Motor neuron (in vitro differentiated cells): ENCODE results near the gene CDRT15L2. TPM values are rescaled to one million over a fixed set of nuclear protein-coding genes. Genes with fewer than 3 reads are reported as not detected.
A peak's percentile ranks its signal among the peaks of the same experiment; 100 is the strongest.
"Not testable (repeated sequence)": the region's sequence is repeated elsewhere in the genome, so short reads cannot be mapped to it uniquely, and the experiment has no call there.

Experiments
- ATAC-seq, 8 experiments: fragments of 200-7000 bp; cut with Tn5 transposase; replicated peaks in 6 of 8; 2 replicates each; pipeline ENCODE4 v1.8.0; 2021; ENCODE audit warnings: mild to moderate bottlenecking in 8 of 8, moderate library complexity in 8 of 8
- H3K27ac ChIP-seq, 2 donors: fragments of 250-450 bp; sonication (Bioruptor Pico); 2 replicates each; pipeline ENCODE4 v1.9.0; 2021; ENCODE audit warnings: antibody characterized with exemption in 2 of 2, mild to moderate bottlenecking in 2 of 2, moderate library complexity in 1 of 2
- H3K4me1 ChIP-seq, 2 donors: fragments of 250-450 bp; sonication (Bioruptor Pico); replicated peaks in 1 of 2; 2 replicates each; pipeline ENCODE4 v1.6.1; 2021; ENCODE audit warnings: antibody characterized with exemption in 2 of 2, mild to moderate bottlenecking in 2 of 2, moderate library complexity in 1 of 2
- H3K4me3 ChIP-seq, 5 donors: fragments of 250-450 bp; sonication (Bioruptor Pico); 2 replicates each; pipeline ENCODE4 v1.9.0; 2021; ENCODE audit warnings: antibody characterized with exemption in 5 of 5, mild to moderate bottlenecking in 5 of 5, moderate library complexity in 4 of 5
- WGBS, 10 experiments: fragments of 450-650 bp; shearing (Covaris generic); methylation state at CpG; one replicate each; pipeline ENCODE4 v1.0.0; 2022; 5-methylcytosine and 5-hydroxymethylcytosine counted together
- in situ Hi-C, 9 experiments: fragments of 400-800 bp; cut with MboI; loops; one replicate each; pipeline ENCODE4 v1.15.0; 2021; ENCODE audit warnings: low sequenced_read_pairs in 9 of 9, low pct_unique_long_range_greater_than_20kb in 2 of 9; ENCODE audit not compliant: unreplicated experiment in 9 of 9
- total RNA-seq, 8 experiments: library from RNA; unstranded; fragments of 300-600 nt; gene quantifications; 2 replicates each; pipeline versions ENCODE4 v1.2.3 to v1.2.4, GENCODE V29; 2022

CDRT15L2 gene
- total RNA-seq = under 1 TPM in 2 of 8 experiments, not detected in 6; 0.18 to 0.28 TPM

GRCh38 chr17:20579424-20579823 is at the start of gene CDRT15L2:
TSS of gene CDRT15L2 (plus strand) at chr17:20579724. CDS start at chr17:20579744, 20 bp downstream.
- H3K27ac ChIP-seq, H3K4me1 ChIP-seq, in situ Hi-C loops, H3K4me3 ChIP-seq, ATAC-seq: not testable (repeated sequence)
- 0 to 100% (median 100%) methylated on average over 1 to 3 of the region's 12 CpGs; no CpG with 5 or more reads in 7 of the 10 experiments for WGBS, 10 experiments

GRCh38 chr17:20530104-20530503 is 49.4 kb upstream of the CDRT15L2 start:
- H3K27ac ChIP-seq, H3K4me1 ChIP-seq, H3K4me3 ChIP-seq, ATAC-seq, in situ Hi-C loops: not testable (repeated sequence)
- WGBS, 10 experiments = no CpG with 5 or more reads among the region's 6 CpGs

DNA sequence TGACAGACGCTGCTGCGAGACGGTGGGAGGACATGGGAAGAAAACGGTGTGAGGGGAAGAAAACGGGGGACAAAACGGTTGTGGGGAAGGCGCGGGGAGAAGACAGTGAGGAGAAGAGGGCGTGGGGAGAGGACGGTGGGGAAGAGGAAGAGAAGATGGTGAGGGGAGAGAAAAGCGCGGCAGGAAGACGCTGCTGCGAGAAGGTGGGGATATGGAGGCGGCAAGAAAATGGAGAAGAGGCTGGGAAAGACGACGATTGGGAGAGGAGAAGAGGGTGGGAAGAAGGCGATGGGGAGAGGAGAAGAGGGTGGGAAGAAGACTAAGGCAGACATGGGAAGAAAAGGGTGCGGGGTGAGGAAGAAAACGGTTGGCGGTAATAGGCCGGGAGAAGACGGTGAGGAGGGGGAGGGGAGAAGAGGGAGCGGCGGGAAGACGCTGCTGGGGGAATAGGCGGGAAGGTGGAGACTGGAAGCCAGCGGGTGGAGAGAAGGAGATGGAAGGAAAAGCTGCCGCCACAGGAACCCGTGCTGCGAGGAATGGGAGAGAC is 46.9 kb upstream of the CDRT15L2 start:
- peak overlapping the region in 4 of 5 donors; percentile 30 to 32 (median 32) for H3K4me3 ChIP-seq
- WGBS, 10 experiments = no CpG with 5 or more reads among the region's 31 CpGs

GRCh38 chr17:20533206-20533605 is 46.3 kb upstream of the CDRT15L2 start:
- in situ Hi-C loops, H3K27ac ChIP-seq: not testable (repeated sequence)

More for the DNA sequence above, 46.9 kb upstream of the CDRT15L2 start:
- H3K4me1 ChIP-seq, in situ Hi-C loops, H3K27ac ChIP-seq, ATAC-seq: not testable (repeated sequence)

DNA sequence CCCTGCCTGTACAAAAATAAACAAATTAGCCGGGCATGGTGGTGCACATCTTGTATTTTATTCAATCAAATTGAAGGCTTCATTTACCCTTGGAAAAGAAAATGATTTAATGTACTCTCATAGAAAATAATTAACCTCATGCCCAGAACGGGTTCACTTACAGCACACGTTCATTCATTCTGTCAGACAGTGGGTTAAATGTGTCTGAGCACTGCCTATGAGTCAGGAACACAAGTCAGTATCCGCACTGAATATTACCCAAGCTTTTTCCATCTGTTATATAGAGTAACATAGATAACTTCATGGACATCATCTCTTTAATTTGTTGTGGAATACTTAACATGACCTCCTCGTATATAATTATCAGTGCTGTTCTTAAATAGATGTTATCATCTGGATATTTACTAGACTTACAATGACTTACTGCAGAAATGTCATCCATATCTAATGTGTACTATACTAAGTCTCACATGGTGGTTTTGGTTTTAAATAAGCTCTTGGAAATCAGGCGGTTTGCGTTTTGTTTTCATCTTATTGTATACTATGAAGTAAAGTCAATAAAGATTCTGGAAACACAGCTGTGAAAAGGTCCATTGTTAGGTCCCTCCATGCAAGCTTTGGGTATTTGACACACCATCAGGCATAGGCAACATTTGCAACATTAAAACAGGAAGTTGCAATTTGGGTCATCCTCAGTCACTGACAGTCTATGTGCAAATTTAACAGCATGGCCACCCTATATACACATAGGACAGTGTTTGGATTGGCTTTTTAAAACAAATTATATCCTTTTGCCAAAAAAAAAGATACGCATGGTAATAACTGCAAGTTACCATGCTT is 44.6 kb upstream of the CDRT15L2 start:
- ATAC-seq, H3K27ac ChIP-seq, in situ Hi-C loops, H3K4me1 ChIP-seq: not testable (repeated sequence)
- 43 to 100% (median 100%) methylated on average over 1 to 5 of the region's 8 CpGs; no CpG with 5 or more reads in 4 of the 10 experiments for WGBS, 10 experiments
- H3K4me3 ChIP-seq = peak overlapping the region in 2 of 5 donors; percentile 14 to 22

More at GRCh38 chr17:20533206-20533605, 46.3 kb upstream of the CDRT15L2 start:
- WGBS, 10 experiments = no CpG with 5 or more reads among the region's 11 CpGs
- H3K4me3 ChIP-seq = peak overlapping the region; percentile 20 to 32 (median 31)
- H3K4me1 ChIP-seq, ATAC-seq: not testable (repeated sequence)

GRCh38 chr17:20540414-20540813 is 39.1 kb upstream of the CDRT15L2 start:
- H3K4me3 ChIP-seq, ATAC-seq, in situ Hi-C loops, H3K27ac ChIP-seq, H3K4me1 ChIP-seq: not testable (repeated sequence)
- no CpG with 5 or more reads among the region's 5 CpGs for WGBS, 10 experiments

DNA sequence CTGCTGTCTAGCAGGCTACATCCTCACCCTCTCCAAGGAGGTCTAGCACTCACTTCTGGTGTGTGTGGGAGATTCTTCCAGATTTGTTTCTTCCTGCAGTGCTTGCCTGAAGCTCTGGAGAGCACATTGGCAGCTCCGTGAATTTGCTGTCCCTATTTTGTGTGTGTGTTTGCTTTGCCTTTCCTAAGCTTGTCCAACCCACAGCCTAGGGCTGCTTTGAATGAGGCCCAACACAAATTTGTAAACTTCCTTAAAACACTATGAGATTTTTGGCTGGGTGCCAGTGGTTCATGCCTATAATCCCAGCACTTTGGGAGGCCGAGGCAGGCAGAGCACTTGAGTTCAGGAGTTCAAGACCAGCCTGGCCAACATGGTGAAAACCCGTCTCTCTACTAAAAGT is 38.7 kb upstream of the CDRT15L2 start:
- peak in 3 of 8 experiments; percentile 29 to 84 (median 44) for ATAC-seq
- H3K4me3 ChIP-seq, in situ Hi-C loops, H3K27ac ChIP-seq, H3K4me1 ChIP-seq: not testable (repeated sequence)
- WGBS, 10 experiments = 0 to 63% methylated on average over 1 to 2 of the region's 3 CpGs; no CpG with 5 or more reads in 8 of the 10 experiments

DNA sequence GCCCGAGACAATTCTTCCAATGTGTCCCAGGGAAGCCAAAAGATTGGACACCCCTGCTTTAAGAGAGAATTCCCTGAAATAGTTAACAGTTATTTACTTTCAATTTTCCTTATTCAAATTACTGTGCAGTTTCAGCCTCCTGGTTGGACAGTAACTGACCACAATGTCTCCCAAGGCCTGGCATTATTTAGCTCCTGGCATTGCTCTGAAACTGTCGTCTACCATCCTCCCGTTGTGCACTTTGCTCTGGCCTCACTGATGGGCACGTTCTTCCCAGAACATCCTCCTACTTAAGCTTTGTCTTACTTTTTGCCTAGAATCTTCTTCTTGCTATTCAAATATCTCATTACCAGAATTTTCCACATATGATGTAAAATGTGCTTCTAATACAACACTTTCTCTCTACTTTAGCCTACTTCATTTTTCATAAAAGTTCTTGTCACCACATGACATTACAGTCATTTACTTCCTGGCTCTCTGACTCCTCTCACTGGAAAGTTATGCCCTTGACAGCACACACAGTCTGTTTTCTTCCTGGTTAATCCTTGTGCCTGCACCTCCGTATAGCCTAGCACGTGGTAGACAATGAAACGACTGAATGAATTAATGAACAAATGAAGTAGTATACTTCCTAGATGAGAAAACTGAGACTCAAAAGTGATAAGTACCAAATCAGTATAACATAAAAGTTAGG is 37.5 kb upstream of the CDRT15L2 start:
- peak in 5 of 8 experiments; percentile 44 to 94 (median 80) for ATAC-seq
- WGBS, 10 experiments = 20 to 100% (median 30%) methylated on average over 1 to 3 of the region's 7 CpGs; no CpG with 5 or more reads in 5 of the 10 experiments
- in situ Hi-C loops, H3K4me3 ChIP-seq, H3K27ac ChIP-seq, H3K4me1 ChIP-seq: not testable (repeated sequence)

DNA sequence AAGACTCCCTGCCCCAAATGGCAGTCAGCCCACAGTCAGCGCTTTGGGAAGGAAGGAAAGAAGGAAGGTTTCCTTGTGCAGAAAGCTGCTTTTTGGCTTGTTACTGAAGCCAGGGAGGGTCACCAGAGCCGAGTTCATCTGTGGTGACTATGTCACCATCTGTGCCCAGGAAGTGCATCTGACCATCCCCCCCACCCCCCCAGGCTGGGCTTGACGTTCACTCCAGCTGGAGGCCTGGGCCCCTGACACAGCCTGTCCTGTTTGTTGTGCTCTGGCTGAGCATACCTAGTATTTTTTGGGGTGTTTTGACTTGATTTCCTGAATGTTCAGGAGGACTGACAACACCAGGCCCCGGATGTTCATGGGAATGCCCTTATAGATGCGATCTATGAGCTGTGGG is 31.6 kb upstream of the CDRT15L2 start:
- H3K27ac ChIP-seq, H3K4me1 ChIP-seq, H3K4me3 ChIP-seq, in situ Hi-C loops, ATAC-seq: not testable (repeated sequence)
- no CpG with 5 or more reads among the region's 5 CpGs for WGBS, 10 experiments

- H3K27ac ChIP-seq, ATAC-seq, H3K4me1 ChIP-seq, H3K4me3 ChIP-seq, in situ Hi-C loops: not testable (repeated sequence)
- WGBS, 10 experiments = no CpG with 5 or more reads among the region's 6 CpGs
These were observed 26.6 kb upstream of the CDRT15L2 start for GRCh38 chr17:20552920-20553319.

- peak in 1 of 8 experiments; percentile 23 for ATAC-seq
- in situ Hi-C loops, H3K27ac ChIP-seq, H3K4me1 ChIP-seq, H3K4me3 ChIP-seq: not testable (repeated sequence)
- no CpG with 5 or more reads among the region's 4 CpGs for WGBS, 10 experiments
These were observed 24.8 kb upstream of the CDRT15L2 start for GRCh38 chr17:20554728-20555127.

GRCh38 chr17:20555135-20556010 is 24.2 kb upstream of the CDRT15L2 start:
- 42 to 100% methylated on average over 1 to 2 of the region's 20 CpGs; no CpG with 5 or more reads in 8 of the 10 experiments for WGBS, 10 experiments
- H3K4me3 ChIP-seq, in situ Hi-C loops, H3K4me1 ChIP-seq, H3K27ac ChIP-seq: not testable (repeated sequence)
- ATAC-seq = peak in 1 of 8 experiments; percentile 34
